ENCODE data around the gene FOSL1.

FOSL1 gene

DNA sequence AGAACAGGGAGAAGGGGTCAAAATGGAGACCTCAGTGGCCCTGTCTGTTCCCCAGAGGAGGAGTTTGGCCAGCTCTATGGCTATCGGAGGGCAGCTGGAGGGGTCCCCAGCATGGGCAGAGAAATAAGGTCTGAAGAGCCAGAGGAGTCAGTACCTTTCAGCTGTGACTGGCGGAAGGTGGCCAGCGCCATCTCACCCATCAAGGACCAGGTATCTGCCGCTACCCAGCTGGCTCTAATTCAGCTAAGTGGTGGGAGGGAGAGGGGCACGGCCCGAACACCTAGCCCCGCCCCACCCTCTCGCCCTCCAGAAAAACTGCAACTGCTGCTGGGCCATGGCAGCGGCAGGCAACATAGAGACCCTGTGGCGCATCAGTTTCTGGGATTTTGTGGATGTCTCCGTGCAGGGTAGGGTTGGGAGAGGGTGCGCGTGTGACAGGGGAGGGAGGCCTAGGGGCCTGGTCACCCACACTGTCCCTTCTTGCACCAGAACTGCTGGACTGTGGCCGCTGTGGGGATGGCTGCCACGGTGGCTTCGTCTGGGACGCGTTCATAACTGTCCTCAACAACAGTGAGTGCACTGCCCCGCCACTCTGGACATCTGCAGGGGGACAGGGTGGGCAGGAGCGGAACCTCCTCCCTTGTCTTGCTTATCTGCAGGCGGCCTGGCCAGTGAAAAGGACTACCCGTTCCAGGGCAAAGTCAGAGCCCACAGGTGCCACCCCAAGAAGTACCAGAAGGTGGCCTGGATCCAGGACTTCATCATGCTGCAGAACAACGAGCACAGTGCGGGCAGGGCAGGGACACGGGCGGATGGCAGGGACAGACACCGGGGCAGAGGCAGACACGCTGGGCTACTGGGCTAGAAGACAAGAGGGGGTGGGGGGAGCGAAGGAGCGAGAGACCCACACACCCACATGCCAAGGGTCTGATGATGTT is 17.8 kb downstream of the FOSL1 start:
- Histone ChIP-seq H3K4me1 (ENCODE audit: insufficient read depth, low read length, severe bottlenecking) (peaks cover 15% of the 10 kb centered on the region), H3K36me3 (ENCODE audit: insufficient read depth, low read length) (peaks cover 43% of the 10 kb centered on the region), H3K27ac (ENCODE audit: low read depth, low read length, poor library complexity, severe bottlenecking) (no peak overlapping the region), H4K20me1 (ENCODE audit: insufficient read depth, low read length) (no peaks in the 10 kb centered on the region), H3K4me2 (ENCODE audit: low read length) (no peak overlapping the region), H3K9me3 (ENCODE audit: low read length) (no peaks in the 10 kb centered on the region), H2AFZ (ENCODE audit: low read length) (no peak overlapping the region), H3F3A (ENCODE audit: insufficient read depth, low read length) (no peaks in the 10 kb centered on the region), H3K9me2 (ENCODE audit: low read depth, low read length) (no peaks in the 10 kb centered on the region), H3K27me3 (ENCODE audit: insufficient read depth, low read length) (no peaks in the 10 kb centered on the region), H3K79me2 (ENCODE audit: insufficient read depth, low read length) (no peaks in the 10 kb centered on the region), H3K4me3 (ENCODE audit: low read depth, low read length, poor library complexity, severe bottlenecking) (no peak overlapping the region), H3K9ac (ENCODE audit: low read length) (no peak overlapping the region)
- TF ChIP-seq, protein P1, sequence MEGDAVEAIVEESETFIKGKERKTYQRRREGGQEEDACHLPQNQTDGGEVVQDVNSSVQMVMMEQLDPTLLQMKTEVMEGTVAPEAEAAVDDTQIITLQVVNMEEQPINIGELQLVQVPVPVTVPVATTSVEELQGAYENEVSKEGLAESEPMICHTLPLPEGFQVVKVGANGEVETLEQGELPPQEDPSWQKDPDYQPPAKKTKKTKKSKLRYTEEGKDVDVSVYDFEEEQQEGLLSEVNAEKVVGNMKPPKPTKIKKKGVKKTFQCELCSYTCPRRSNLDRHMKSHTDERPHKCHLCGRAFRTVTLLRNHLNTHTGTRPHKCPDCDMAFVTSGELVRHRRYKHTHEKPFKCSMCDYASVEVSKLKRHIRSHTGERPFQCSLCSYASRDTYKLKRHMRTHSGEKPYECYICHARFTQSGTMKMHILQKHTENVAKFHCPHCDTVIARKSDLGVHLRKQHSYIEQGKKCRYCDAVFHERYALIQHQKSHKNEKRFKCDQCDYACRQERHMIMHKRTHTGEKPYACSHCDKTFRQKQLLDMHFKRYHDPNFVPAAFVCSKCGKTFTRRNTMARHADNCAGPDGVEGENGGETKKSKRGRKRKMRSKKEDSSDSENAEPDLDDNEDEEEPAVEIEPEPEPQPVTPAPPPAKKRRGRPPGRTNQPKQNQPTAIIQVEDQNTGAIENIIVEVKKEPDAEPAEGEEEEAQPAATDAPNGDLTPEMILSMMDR (IDR thresholded peaks at IDR 0.05; ENCODE audit: low read length): no peak
- no peak for TF ChIP-seq EZH2 (IDR thresholded peaks at IDR 0.05; ENCODE audit: borderline replicate concordance, low read length)

DNA sequence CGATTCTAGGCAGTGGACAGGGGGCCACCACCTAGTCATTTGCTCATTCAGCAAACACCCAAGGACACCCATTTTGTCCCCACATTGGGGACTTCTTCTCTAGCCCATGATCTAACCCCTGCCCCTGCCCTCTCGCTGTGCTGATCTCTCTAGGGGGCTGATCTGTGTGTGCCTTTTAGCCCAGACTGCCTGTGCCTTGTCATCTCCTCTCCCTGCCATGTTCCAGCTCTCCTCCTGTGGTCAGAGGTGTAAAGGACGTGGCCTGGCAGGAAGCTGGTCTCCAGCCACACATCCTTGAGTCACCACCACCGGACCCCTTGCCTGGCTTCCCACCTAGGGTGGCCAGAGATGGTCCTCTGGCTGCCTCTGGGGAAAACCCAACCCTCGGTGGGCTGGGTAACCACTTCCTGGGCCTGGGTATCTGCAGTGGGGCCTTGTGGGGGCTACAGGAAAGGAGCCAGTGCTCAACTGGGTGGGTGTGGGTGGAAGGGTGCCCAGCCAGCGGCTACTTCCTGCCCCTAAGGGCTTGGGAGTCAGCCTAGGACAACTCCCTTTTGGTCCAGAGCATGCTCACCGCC is 19.3 kb downstream of the FOSL1 start:
- Histone ChIP-seq H3K27ac (ENCODE audit: low read depth, low read length, poor library complexity, severe bottlenecking) (no peak overlapping the region), H3K4me2 (ENCODE audit: low read length) (no peak overlapping the region), H3K36me3 (ENCODE audit: insufficient read depth, low read length) (peaks cover 35% of the 10 kb centered on the region), H3K79me2 (ENCODE audit: insufficient read depth, low read length) (no peaks in the 10 kb centered on the region), H4K20me1 (ENCODE audit: insufficient read depth, low read length) (no peaks in the 10 kb centered on the region), H3K4me1 (ENCODE audit: insufficient read depth, low read length, severe bottlenecking) (peaks cover 5% of the 10 kb centered on the region), H3F3A (ENCODE audit: insufficient read depth, low read length) (no peaks in the 10 kb centered on the region), H3K9me2 (ENCODE audit: low read depth, low read length) (no peaks in the 10 kb centered on the region), H3K9ac (ENCODE audit: low read length) (no peak overlapping the region), H2AFZ (ENCODE audit: low read length) (no peak overlapping the region), H3K4me3 (ENCODE audit: low read depth, low read length, poor library complexity, severe bottlenecking) (no peak overlapping the region), H3K27me3 (ENCODE audit: insufficient read depth, low read length) (no peaks in the 10 kb centered on the region), H3K9me3 (ENCODE audit: low read length) (no peaks in the 10 kb centered on the region)
- TF ChIP-seq EZH2 (IDR thresholded peaks at IDR 0.05; ENCODE audit: borderline replicate concordance, low read length): no peak
- TF ChIP-seq, protein P1 (IDR thresholded peaks at IDR 0.05; ENCODE audit: low read length): no peak

DNA sequence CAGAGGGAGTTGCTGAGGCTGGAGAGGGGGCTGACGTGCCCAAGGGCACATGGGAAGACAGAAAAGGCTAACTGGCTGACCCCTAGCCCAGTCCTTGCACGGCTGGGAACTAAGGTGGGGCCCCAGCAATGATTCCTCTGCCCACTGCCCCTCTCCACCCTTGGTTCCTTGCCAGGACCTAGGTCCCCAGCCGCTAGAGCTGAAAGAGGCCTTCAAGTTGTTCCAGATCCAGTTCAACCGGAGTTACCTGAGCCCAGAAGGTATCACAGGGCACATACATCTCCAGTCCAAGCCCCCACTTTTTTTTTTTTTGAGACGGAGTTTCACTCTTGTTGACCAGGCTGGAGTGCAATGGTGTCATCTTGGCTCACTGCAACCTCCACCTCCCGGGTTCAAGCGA is 20.2 kb downstream of the FOSL1 start:
- H3K4me3 ChIP-seq (ENCODE audit: low read depth, low read length, poor library complexity, severe bottlenecking): no peak overlapping the region
- no peaks in the 10 kb centered on the region for H3K79me2 ChIP-seq (ENCODE audit: insufficient read depth, low read length)
- no peak overlapping the region for H3K9ac ChIP-seq (ENCODE audit: low read length)
- no peaks in the 10 kb centered on the region for H3K9me2 ChIP-seq (ENCODE audit: low read depth, low read length)
- H3K9me3 ChIP-seq (ENCODE audit: low read length): no peaks in the 10 kb centered on the region
- no peak overlapping the region for H2AFZ ChIP-seq (ENCODE audit: low read length)
- no peak overlapping the region for H3K4me2 ChIP-seq (ENCODE audit: low read length)
- H3K27ac ChIP-seq (ENCODE audit: low read depth, low read length, poor library complexity, severe bottlenecking): no peak overlapping the region
- no peaks in the 10 kb centered on the region for H3K27me3 ChIP-seq (ENCODE audit: insufficient read depth, low read length)
- H3K36me3 ChIP-seq (ENCODE audit: insufficient read depth, low read length): peaks cover 27% of the 10 kb centered on the region
- no peaks in the 10 kb centered on the region for H3F3A ChIP-seq (ENCODE audit: insufficient read depth, low read length)
- TF ChIP-seq, protein P1 (IDR thresholded peaks at IDR 0.05; ENCODE audit: low read length): no peak
- TF ChIP-seq EZH2 (IDR thresholded peaks at IDR 0.05; ENCODE audit: borderline replicate concordance, low read length): no peak
- no peaks in the 10 kb centered on the region for H4K20me1 ChIP-seq (ENCODE audit: insufficient read depth, low read length)
- peaks cover 3% of the 10 kb centered on the region for H3K4me1 ChIP-seq (ENCODE audit: insufficient read depth, low read length, severe bottlenecking)
